Motor neuron (in vitro differentiated cells): ENCODE results near the gene ZNF101. TPM values are rescaled to one million over a fixed set of nuclear protein-coding genes. Genes with fewer than 3 reads are reported as not detected.

ENCODE experiments used
- ATAC-seq, 8 experiments: fragments of 200-7000 bp; cut with Tn5 transposase; replicated peaks in 6 of 8; 2 replicates each; pipeline ENCODE4 v1.8.0; 2021; ENCODE audit warnings: mild to moderate bottlenecking in 8 of 8, moderate library complexity in 8 of 8
- H3K27ac ChIP-seq, 2 donors: fragments of 250-450 bp; sonication (Bioruptor Pico); 2 replicates each; pipeline ENCODE4 v1.9.0; 2021; ENCODE audit warnings: antibody characterized with exemption in 2 of 2, mild to moderate bottlenecking in 2 of 2, moderate library complexity in 1 of 2
- H3K4me1 ChIP-seq, 2 donors: fragments of 250-450 bp; sonication (Bioruptor Pico); replicated peaks in 1 of 2; 2 replicates each; pipeline ENCODE4 v1.6.1; 2021; ENCODE audit warnings: antibody characterized with exemption in 2 of 2, mild to moderate bottlenecking in 2 of 2, moderate library complexity in 1 of 2
- H3K4me3 ChIP-seq, 5 donors: fragments of 250-450 bp; sonication (Bioruptor Pico); 2 replicates each; pipeline ENCODE4 v1.9.0; 2021; ENCODE audit warnings: antibody characterized with exemption in 5 of 5, mild to moderate bottlenecking in 5 of 5, moderate library complexity in 4 of 5
- WGBS, 10 experiments: fragments of 450-650 bp; shearing (Covaris generic); methylation state at CpG; one replicate each; pipeline ENCODE4 v1.0.0; 2022; 5-methylcytosine and 5-hydroxymethylcytosine counted together
- in situ Hi-C, 9 experiments: fragments of 400-800 bp; cut with MboI; loops; one replicate each; pipeline ENCODE4 v1.15.0; 2021; ENCODE audit warnings: low sequenced_read_pairs in 9 of 9, low pct_unique_long_range_greater_than_20kb in 2 of 9; ENCODE audit not compliant: unreplicated experiment in 9 of 9
- total RNA-seq, 8 experiments: library from RNA; unstranded; fragments of 300-600 nt; gene quantifications; 2 replicates each; pipeline versions ENCODE4 v1.2.3 to v1.2.4, GENCODE V29; 2022

The ZNF101 gene
- total RNA-seq, 8 experiments from 2014 or later: 5.5 to 10.8 (median 8.1) TPM

DNA sequence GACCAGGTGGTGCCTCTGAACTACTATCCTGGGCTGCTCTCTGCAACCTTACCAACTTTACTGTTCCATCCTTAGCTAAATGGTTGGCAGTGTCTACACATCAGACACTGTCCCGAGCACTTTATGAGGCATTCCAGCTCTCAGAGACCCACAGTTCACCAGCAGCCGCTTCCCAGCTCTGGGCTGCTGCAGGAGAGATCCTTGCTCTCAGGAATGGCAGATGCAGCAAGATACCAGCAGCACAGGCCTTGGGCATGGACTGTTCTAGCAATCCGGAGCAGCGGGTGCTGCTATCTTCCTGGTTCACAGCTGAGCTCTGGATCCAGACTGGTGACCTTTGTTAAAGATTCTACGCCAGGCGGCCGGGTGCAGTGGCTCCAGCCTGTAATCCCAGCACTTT, 37.3 kb upstream of the ZNF101 start:
- H3K4me1 ChIP-seq: peaks cover 3 to 4% of the 10 kb centered on the region in 2 donors
- ATAC-seq: no peak
- H3K27ac ChIP-seq: no peak overlapping the region
- WGBS, 10 experiments: 57 to 100% (median 75%) methylated on average over 1 to 4 of the region's 7 CpGs; no CpG with 5 or more reads in 4 of the 10 experiments
- H3K4me3 ChIP-seq: no peak overlapping the region
- in situ Hi-C loops: loop anchor here in 3 of 9 experiments (25.0 kb wide), 1 partner anchor 94 kb away; the partner anchor contains the start of genes CILP2 (in 3 of the 3) and YJEFN3 (in 3 of the 3)

- Histone ChIP-seq H3K4me3 (no peak overlapping the region), H3K27ac (no peak overlapping the region), H3K4me1 (peaks cover 0 to 2% of the 10 kb centered on the region in 2 donors)
- in situ Hi-C loops: loop anchor here in 3 of 9 experiments (25.0 kb wide), 1 partner anchor 95 kb away; the partner anchor contains the start of genes CILP2 (in 3 of the 3) and YJEFN3 (in 3 of the 3)
- no peak for ATAC-seq
- WGBS, 10 experiments: 67 to 100% (median 90%) methylated on average over 1 to 3 of the region's 5 CpGs; no CpG with 5 or more reads in 1 of the 10 experiments
These were observed 36.0 kb upstream of the ZNF101 start for GRCh38 chr19:19632661-19633060.

DNA sequence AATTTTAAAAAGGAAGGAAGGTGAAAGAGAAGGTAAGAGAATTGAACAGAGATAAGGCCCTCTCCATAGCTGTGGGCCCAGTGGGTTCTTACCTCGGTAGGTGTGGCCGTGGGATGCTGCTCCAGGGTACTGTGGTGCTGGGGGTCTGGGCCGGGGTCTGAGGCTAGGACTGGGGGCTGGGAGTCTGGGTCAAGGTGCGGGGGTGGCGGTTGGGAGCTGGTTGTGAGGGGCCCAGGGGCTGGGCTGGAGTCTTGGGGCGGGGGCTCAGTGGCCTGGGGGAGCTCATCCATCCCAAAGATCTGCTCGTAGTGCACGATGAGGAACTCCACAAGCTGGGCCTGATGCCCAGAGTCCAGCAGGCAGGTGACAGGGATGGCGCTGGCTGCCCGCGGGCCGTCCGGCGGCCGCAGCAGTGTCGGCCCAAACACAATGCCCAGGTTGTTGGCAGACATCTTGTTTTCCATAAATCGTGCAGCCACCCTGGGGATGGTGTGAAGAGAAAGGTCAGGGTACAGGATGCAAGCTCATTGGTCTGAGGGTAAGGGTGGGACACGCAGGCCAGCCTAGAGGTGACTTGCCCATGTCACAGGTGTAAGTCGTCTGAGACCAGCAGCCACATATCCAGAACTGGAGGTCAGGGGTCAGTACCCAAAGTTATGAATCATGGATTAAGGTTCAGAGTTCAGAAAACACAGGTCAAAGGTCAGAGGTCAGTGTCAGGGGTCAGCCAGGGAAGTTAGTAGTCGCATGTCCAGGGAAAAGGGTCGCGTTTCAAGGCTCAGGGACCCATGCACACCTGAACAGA, 34.7 kb upstream of the ZNF101 start:
- in situ Hi-C loops: loop anchor here in 3 of 9 experiments (25.0 kb wide), 1 partner anchor 97 kb away; the partner anchor contains the start of genes CILP2 (in 3 of the 3) and YJEFN3 (in 3 of the 3)
- no peak for ATAC-seq
- Histone ChIP-seq H3K27ac (no peak overlapping the region), H3K4me3 (no peak overlapping the region), H3K4me1 (peaks cover 0 to 1% of the 10 kb centered on the region in 2 donors)
- 50 to 82% (median 54%) methylated on average over 1 to 5 of the region's 22 CpGs; no CpG with 5 or more reads in 7 of the 10 experiments for WGBS, 10 experiments

DNA sequence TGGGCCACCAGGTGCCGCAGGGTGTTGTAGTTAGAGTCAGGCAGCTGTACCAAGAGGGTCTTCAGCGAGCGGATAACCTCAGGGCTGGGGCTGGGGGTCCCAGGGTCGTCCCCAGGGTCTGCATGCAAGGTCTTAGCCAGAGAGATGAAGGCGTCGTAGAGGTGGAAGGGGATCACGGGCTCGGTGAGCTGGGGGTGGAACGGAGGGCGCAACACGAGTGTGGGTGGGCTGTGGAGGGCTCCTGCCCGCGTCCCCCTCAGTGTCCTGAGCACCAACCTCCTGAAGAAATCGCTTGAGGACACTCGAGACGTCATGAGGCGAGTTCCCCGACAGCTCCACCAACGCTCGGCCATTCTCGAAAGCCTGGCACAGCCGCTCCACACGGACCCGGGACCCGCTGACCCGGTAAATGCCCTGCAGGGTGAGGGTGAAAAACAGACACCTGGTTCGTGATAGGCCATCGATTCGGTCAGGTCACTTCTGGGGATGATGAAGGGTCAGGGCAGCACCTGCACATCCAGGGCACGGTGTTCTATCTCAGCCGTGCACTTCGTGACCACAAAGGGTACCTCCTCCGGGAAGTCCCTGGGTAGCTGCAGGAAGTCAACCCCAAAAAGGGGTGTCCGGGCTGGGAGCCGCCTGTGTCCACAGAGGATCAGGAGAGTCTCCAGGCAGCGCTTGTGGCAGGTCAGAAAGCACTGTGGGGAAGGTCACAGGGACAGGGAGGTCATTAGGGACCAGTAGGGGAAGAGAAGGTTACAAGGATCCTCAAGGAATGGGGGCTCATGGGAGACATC, 33.9 kb upstream of the ZNF101 start:
- no peak for ATAC-seq
- Histone ChIP-seq H3K27ac (no peak overlapping the region), H3K4me3 (no peak overlapping the region), H3K4me1 (no peaks in the 10 kb centered on the region)
- in situ Hi-C loops: loop anchor here in 3 of 9 experiments (25.0 kb wide), 1 partner anchor 97 kb away; the partner anchor contains the start of genes CILP2 (in 3 of the 3) and YJEFN3 (in 3 of the 3)
- 88 to 100% (median 100%) methylated on average over 1 to 7 of the region's 36 CpGs; no CpG with 5 or more reads in 4 of the 10 experiments for WGBS, 10 experiments

- Histone ChIP-seq H3K4me1 (no peaks in the 10 kb centered on the region), H3K27ac (no peak overlapping the region), H3K4me3 (no peak overlapping the region)
- no peak for ATAC-seq
- in situ Hi-C loops: loop anchor here in 3 of 9 experiments (25.0 kb wide), 1 partner anchor 98 kb away; the partner anchor contains the start of genes CILP2 (in 3 of the 3) and YJEFN3 (in 3 of the 3)
- WGBS, 10 experiments: 95 to 100% (median 98%) methylated on average over 2 to 14 of the region's 14 CpGs; no CpG with 5 or more reads in 6 of the 10 experiments
These were observed 33.3 kb upstream of the ZNF101 start for GRCh38 chr19:19635313-19635702.

GRCh38 chr19:19636573-19637185, 32.0 kb upstream of the ZNF101 start:
- Histone ChIP-seq H3K4me1 (no peaks in the 10 kb centered on the region), H3K27ac (no peak overlapping the region), H3K4me3 (no peak overlapping the region)
- 96 to 100% (median 100%) methylated on average over 1 to 7 of the region's 9 CpGs; no CpG with 5 or more reads in 7 of the 10 experiments for WGBS, 10 experiments
- ATAC-seq: no peak
- in situ Hi-C loops: loop anchor here in 3 of 9 experiments (25.0 kb wide), 1 partner anchor 99 kb away; the partner anchor contains the start of genes CILP2 (in 3 of the 3) and YJEFN3 (in 3 of the 3)

- WGBS, 10 experiments: 78 to 80% methylated on average over 1 to 10 of the region's 27 CpGs; no CpG with 5 or more reads in 8 of the 10 experiments
- Histone ChIP-seq H3K4me1 (no peaks in the 10 kb centered on the region), H3K4me3 (no peak overlapping the region), H3K27ac (no peak overlapping the region)
- in situ Hi-C loops: loop anchor here in 3 of 9 experiments (25.0 kb wide), 1 partner anchor 100 kb away; the partner anchor contains the start of genes CILP2 (in 3 of the 3) and YJEFN3 (in 3 of the 3)
- peak in 1 of 8 experiments; percentile 7 for ATAC-seq
These were observed 31.5 kb upstream of the ZNF101 start for GRCh38 chr19:19637186-19637522.

- in situ Hi-C loops: loop anchor here in 3 of 9 experiments (25.0 kb wide), 1 partner anchor 100 kb away; the partner anchor contains the start of genes CILP2 (in 3 of the 3) and YJEFN3 (in 3 of the 3)
- Histone ChIP-seq H3K4me3 (no peak overlapping the region), H3K27ac (no peak overlapping the region), H3K4me1 (peaks cover 4% of the 10 kb centered on the region in 2 donors)
- peak in 2 of 8 experiments; percentile 17 to 26 for ATAC-seq
- 87% methylated on average over 3 of the region's 53 CpGs; no CpG with 5 or more reads in 9 of the 10 experiments for WGBS, 10 experiments
These were observed 31.0 kb upstream of the ZNF101 start for GRCh38 chr19:19637523-19638251.

- in situ Hi-C loops: loop anchor here (10.0 to 25.0 kb wide), 3 partner anchors 105 to 118 kb away; partner anchors contain the start of genes CILP2 (in 8 of the 9) and YJEFN3 (in 4 of the 9)
- Histone ChIP-seq H3K27ac (peak overlapping the region; percentile 7 to 35), H3K4me1 (peaks cover 4 to 5% of the 10 kb centered on the region in 2 donors), H3K4me3 (peak overlapping the region; percentile 47 to 86 (median 73))
- WGBS, 10 experiments: 0 to 88% (median 20%) methylated on average over 1 to 5 of the region's 16 CpGs; no CpG with 5 or more reads in 3 of the 10 experiments
- ATAC-seq: peak in 7 of 8 experiments; percentile 27 to 49 (median 40)
These were observed 26.0 kb upstream of the ZNF101 start for GRCh38 chr19:19642506-19643157.

DNA sequence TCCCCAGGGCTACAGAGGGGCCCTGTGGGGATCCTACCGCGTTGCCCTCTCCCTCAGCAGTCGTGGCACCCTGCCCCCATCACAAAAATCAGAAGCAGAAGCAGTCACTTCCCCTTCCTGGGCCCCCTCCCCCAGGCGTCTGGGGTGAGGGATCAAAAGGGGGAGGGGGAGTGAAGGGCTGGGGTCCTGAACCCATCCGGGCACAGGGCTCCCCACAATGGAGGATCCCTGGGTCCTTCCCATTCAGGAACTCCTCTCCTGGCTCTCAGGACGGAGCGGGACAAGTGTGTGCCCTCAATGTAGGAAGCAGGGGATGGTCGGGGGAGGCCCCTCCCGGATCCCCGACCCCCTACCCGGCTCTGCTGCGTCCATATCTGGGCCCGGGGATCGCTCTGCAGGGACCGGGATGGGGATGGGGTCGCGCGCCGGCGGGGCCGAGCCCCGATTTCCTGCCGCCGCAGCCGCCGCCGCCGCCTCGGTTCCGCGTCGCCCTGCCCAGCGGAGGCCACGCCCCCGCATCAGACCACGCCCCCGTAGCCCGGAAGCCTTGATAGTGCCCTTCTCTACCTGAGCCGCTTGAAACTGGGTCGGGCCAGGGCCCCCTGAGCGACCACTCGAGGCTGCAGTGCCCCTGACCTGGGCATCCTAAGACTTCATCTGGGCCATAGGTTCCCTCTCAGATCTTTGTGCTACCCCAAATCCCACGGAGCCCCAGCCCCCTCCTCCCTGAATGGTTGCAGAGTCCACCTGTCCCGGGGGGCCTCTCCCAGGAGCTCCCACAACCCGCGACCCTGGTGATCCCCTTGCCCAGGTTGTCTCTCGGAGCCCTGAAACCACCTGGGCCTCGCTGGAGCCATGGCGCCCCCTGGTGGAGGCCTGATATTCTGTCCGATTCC, 25.2 kb upstream of the ZNF101 start, which contains the start of gene GMIP:
Gene GMIP, minus strand, starts transcription at position 500 of the 896 bp plus-strand sequence. Its CDS starts 128 bp downstream, at position 372.
- Histone ChIP-seq H3K27ac (peak within 1 kb of the TSS; percentile 21 to 35), H3K4me3 (peak within 1 kb of the TSS; percentile 47 to 86 (median 73)), H3K4me1 (peaks cover 4 to 5% of the 10 kb centered on the region in 2 donors)
- 0 to 2% (median 0%) methylated on average over 1 to 17 of the region's 50 CpGs; no CpG with 5 or more reads in 7 of the 10 experiments for WGBS, 10 experiments
- peak; percentile 78 to 87 (median 86) for ATAC-seq
- in situ Hi-C loops: loop anchor here (10.0 to 25.0 kb wide), 3 partner anchors 106 to 119 kb away; partner anchors contain the start of genes CILP2 (in 8 of the 9) and YJEFN3 (in 4 of the 9)
